HepG2 (cell line): Measurements from ENCODE around the gene ATP9B.

Experiments used
- ARNT ChIP-seq: fragments of 450-650 bp; IDR thresholded peaks from 2 replicates; pipeline ENCODE4 v1.6.1; 2017
- HNF4A ChIP-seq: sonication (generic); formaldehyde crosslinking; IDR thresholded peaks from 2 replicates; pipeline ENCODE4 v1.4.0; 2020; ENCODE audit warnings: missing genetic modification reagents
- MEF2D ChIP-seq: sonication (generic); formaldehyde crosslinking; IDR thresholded peaks from 2 replicates; pipeline ENCODE4 v1.5.1; 2020; ENCODE audit warnings: mild to moderate bottlenecking, missing genetic modification reagents
- RAD21 ChIP-seq: fragments of 450-650 bp; formaldehyde crosslinking; IDR thresholded peaks from 2 replicates; pipeline ENCODE4 v1.5.0; 2020; ENCODE audit warnings: mild to moderate bottlenecking
- RAD51 ChIP-seq: fragments of 450-650 bp; IDR thresholded peaks from 2 replicates; pipeline ENCODE4 v1.6.1; 2016; ENCODE audit warnings: borderline replicate concordance
- SATB2 ChIP-seq: sonication (generic); formaldehyde crosslinking; IDR thresholded peaks from 2 replicates; pipeline ENCODE4 v1.5.0; 2020; ENCODE audit warnings: missing genetic modification reagents

DNA sequence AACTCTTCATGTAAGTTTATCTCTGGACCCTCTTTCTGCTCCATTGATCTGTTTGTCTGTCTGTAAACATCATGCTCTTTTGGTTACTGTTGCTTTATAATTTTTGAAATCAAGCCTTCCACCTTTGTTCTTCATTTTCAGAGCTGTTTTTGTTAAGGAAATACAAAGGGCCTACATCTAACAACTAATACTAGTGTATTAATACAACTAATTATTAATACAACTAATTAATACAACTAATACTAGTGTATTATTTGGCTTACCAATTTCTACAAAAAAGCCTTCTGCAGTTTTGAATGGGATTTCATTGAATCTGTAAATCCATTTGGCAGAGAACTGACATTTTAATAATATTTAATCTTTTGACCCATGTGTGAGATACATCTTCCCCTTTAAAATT, 66.7 kb downstream of the ATP9B start:
- TF ChIP-seq MEF2D (CRISPR knock-in tag) (no peak), RAD51 (no peak), RAD21 (CRISPR knock-in tag) (no peak), ARNT (no peak), SATB2 (CRISPR knock-in tag) (no peak), HNF4A (CRISPR knock-in tag) (no peak)
